ENCODE results near the gene DDX24. TPM values are rescaled to one million over a fixed set of nuclear protein-coding genes. Genes with fewer than 3 reads are reported as not detected.

Gene DDX24
- total RNA-seq, 4 donors from 2014 or later = 116 to 170 (median 151) TPM

- Histone ChIP-seq H3K9me3 (no peaks in the 10 kb centered on the region), H3K27me3 (peaks cover 0 to 7% of the 10 kb centered on the region in 2 donors), H3K36me3 (no peaks in the 10 kb centered on the region), H3K4me3 (peak overlapping the region in 1 of 4 donors; percentile 56), H3K4me1 (peaks cover 0 to 46% (median 13%) of the 10 kb centered on the region in 4 donors), H3K27ac (peak overlapping the region in 3 of 4 donors; percentile 79 to 94 (median 85))
- no peak for DNase-seq (ENCODE audit: low spot score in 2 of 2)
- TF ChIP-seq CTCF (IDR thresholded peaks at IDR 0.05) = no peak
- TF ChIP-seq EP300 (IDR thresholded peaks at IDR 0.05) = no peak
- TF ChIP-seq POLR2A (IDR thresholded peaks at IDR 0.05) = no peak
- WGBS, 2 donors = 52 to 72% methylated on average over 7 of the region's 7 CpGs
Observed at GRCh38 chr14:94113073-94113472, 32.1 kb upstream of the DDX24 start.

DNA sequence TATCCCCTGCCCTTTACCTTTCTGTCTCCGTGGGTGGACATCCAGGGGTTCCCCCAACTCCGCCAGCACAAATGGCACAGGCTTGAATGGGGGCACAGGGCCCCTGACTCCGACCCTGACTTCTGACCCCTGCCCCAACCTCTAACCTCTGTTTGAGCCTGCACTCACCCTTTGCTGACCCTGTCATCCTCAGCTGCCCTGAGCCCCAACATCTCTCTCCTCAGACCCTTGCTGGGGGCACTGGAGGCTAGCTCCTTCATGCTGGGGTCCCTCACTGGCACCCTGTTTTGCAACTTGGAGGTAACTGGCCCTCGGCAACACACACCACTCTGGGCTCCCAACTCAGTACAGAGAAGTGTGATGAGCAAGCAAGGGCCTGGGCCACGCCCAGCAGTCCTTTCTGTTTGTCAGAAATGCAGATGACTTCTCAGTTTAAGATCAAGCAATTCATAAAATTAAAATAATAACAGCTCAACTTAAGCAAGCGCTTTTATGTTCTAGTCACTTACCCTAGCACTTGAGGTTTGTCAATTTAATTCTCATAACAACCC lies 31.6 kb upstream of the DDX24 start:
- DNase-seq (ENCODE audit: low spot score in 2 of 2) = no peak
- TF ChIP-seq CTCF (IDR thresholded peaks at IDR 0.05) = no peak
- TF ChIP-seq EP300 (IDR thresholded peaks at IDR 0.05) = no peak
- no peak for TF ChIP-seq POLR2A (IDR thresholded peaks at IDR 0.05)
- peaks cover 0 to 46% (median 13%) of the 10 kb centered on the region in 4 donors for H3K4me1 ChIP-seq
- H3K27me3 ChIP-seq = peaks cover 0 to 7% of the 10 kb centered on the region in 2 donors
- WGBS, 2 donors = 68 to 79% methylated on average over 6 of the region's 6 CpGs
- H3K36me3 ChIP-seq = no peaks in the 10 kb centered on the region
- no peaks in the 10 kb centered on the region for H3K9me3 ChIP-seq
- H3K4me3 ChIP-seq = peak overlapping the region in 3 of 4 donors; percentile 11 to 56 (median 26)
- peak overlapping the region in 3 of 4 donors; percentile 85 to 94 (median 90) for H3K27ac ChIP-seq

DNA sequence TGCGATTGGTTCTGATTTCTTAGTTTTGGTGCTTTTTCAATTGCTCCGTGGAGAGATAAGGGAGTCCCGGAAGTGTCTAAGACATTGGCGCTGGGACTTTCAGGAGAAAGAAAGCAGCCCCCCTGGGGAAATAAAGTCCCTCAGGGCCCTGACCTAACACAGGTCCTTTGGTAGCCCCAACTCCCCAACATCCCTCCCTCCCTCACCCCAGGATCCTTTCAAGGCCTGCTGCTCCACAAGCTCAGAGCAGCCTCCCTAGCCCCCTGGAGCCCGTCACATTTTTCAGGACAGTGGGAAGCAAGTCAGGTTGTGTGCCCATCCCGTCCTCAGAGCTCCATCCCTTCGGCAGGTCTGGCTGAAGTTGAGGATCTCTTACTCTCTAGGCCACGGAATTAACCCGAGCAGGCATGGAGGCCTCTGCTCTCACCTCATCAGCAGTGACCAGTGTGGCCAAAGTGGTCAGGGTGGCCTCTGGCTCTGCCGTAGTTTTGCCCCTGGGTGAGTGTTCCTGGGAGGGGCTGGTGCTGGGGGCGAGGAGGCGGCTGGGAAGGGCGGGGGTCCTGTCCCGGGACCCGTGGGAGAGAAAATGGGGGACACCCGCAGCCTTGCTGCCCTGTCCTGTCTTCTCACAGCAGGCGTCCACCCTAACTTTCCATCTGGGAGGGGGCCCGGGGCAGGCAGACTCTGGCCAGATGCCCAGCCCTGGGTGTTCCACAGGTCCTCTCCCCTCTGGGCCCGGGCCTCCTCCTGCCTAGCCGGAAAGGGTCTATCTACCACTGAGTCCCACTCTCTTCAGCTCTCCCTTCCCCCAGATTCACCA lies 30.5 kb upstream of the DDX24 start:
- TF ChIP-seq EP300 (IDR thresholded peaks at IDR 0.05) (no peak), POLR2A (IDR thresholded peaks at IDR 0.05) (no peak), CTCF (IDR thresholded peaks at IDR 0.05) (no peak)
- no peak for DNase-seq (ENCODE audit: low spot score in 2 of 2)
- no peaks in the 10 kb centered on the region for H3K36me3 ChIP-seq
- no peaks in the 10 kb centered on the region for H3K9me3 ChIP-seq
- H3K27ac ChIP-seq = peak overlapping the region; percentile 84 to 94 (median 88)
- H3K4me1 ChIP-seq = peaks cover 0 to 46% (median 13%) of the 10 kb centered on the region in 4 donors
- WGBS, 2 donors = 76 to 80% methylated on average over 12 to 15 of the region's 20 CpGs
- peak overlapping the region; percentile 26 to 56 (median 38) for H3K4me3 ChIP-seq
- peaks cover 0 to 3% of the 10 kb centered on the region in 2 donors for H3K27me3 ChIP-seq

DNA sequence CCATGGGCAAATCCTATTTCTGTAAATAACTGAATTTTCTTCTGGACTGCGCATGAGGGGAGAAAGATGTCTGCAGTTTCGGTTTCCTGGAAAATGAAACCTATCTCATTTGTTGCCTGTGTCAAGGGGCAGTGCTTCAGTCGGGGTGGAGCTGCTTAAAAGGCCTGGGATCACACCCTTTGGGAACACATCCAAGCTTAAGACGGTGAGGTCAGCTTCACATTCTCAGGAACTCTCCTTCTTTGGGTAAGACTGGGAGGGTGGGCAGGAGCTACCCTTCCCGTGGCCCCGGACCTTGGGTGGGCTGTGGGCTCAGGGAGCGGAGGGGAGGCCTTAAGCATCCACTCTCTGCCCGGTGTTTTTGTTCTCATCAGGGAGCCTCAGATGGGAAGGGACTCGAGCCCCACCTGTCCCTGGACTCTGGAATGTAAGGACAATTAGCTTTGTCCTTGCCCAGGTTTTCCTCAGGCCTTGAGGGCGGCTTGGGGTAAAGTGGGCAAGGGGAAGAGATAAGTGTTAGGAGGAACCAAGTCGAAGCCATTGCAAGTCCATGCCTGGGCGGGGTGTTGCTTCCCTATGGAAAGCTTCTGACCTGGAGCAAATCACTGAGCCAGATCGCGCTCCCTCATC lies 29.7 kb upstream of the DDX24 start, which contains the start of gene IFI27:
TSS of gene IFI27 (plus strand) at position 185 of the 630 bp plus-strand sequence.
- H3K9me3 ChIP-seq = no peaks in the 10 kb centered on the region
- 54 to 56% methylated on average over 14 of the region's 14 CpGs for WGBS, 2 donors
- peak; percentile 21 to 76 for TF ChIP-seq POLR2A (IDR thresholded peaks at IDR 0.05)
- TF ChIP-seq CTCF (IDR thresholded peaks at IDR 0.05) = no peak
- peak in 1 of 2 donors; percentile 89 for TF ChIP-seq EP300 (IDR thresholded peaks at IDR 0.05)
- DNase-seq (ENCODE audit: low spot score in 2 of 2) = peak; percentile 59 to 78
- H3K27me3 ChIP-seq = no peaks in the 10 kb centered on the region
- H3K4me3 ChIP-seq = peak within 1 kb of the TSS; percentile 26 to 56 (median 38)
- no peaks in the 10 kb centered on the region for H3K36me3 ChIP-seq
- H3K4me1 ChIP-seq = peaks cover 0 to 43% (median 13%) of the 10 kb centered on the region in 4 donors
- H3K27ac ChIP-seq = peak within 1 kb of the TSS; percentile 84 to 94 (median 88)
